Measurements from ENCODE around the gene EPB41L2.
"Not testable (repeated sequence)": the region's sequence is repeated elsewhere in the genome, so short reads cannot be mapped to it uniquely, and the experiment has no call there.

- not testable (repeated sequence) for TF ChIP-seq CTCF (IDR thresholded peaks at IDR 0.05 in 4 of 5, conservative IDR thresholded peaks at IDR 0.05 in 1 of 5); POLR2A (IDR thresholded peaks at IDR 0.05)
Observed at GRCh38 chr6:130942752-130943151, 120.3 kb downstream of the EPB41L2 start.
